ENCODE data around the gene MTRFR.

The MTRFR gene

GRCh38 chr12:123273166-123273565 lies 39.9 kb downstream of the MTRFR start:
- TF ChIP-seq SIN3A (IDR thresholded peaks at IDR 0.05; ENCODE audit: borderline replicate concordance, insufficient read depth, low read length) = no peak
- no peak for TF ChIP-seq FOXP2 (optimal IDR thresholded peaks at IDR 0.05; ENCODE audit: borderline replicate concordance, extremely low read depth, extremely low read length, insufficient read depth)
- TF ChIP-seq REST (IDR thresholded peaks at IDR 0.05; ENCODE audit: insufficient read depth in 1 of 2, low read depth in 2 of 2, low read length in 2 of 2) = no peak
- TF ChIP-seq POLR2AphosphoS5 (IDR thresholded peaks at IDR 0.05; ENCODE audit: low read depth, low read length) = no peak
- no peak for TF ChIP-seq TAF1 (IDR thresholded peaks at IDR 0.05; ENCODE audit: borderline replicate concordance, insufficient read depth, low read length)

- no peak for TF ChIP-seq REST (IDR thresholded peaks at IDR 0.05; ENCODE audit: insufficient read depth in 1 of 2, low read depth in 2 of 2, low read length in 2 of 2)
- TF ChIP-seq POLR2AphosphoS5 (IDR thresholded peaks at IDR 0.05; ENCODE audit: low read depth, low read length) = no peak
- TF ChIP-seq FOXP2 (optimal IDR thresholded peaks at IDR 0.05; ENCODE audit: borderline replicate concordance, extremely low read depth, extremely low read length, insufficient read depth) = no peak
Observed at GRCh38 chr12:123278101-123278627, 44.9 kb downstream of the MTRFR start.

- no peak for TF ChIP-seq REST (IDR thresholded peaks at IDR 0.05; ENCODE audit: insufficient read depth in 1 of 2, low read depth in 2 of 2, low read length in 2 of 2)
- no peak for TF ChIP-seq POLR2AphosphoS5 (IDR thresholded peaks at IDR 0.05; ENCODE audit: low read depth, low read length)
- no peak for TF ChIP-seq SIN3A (IDR thresholded peaks at IDR 0.05; ENCODE audit: borderline replicate concordance, insufficient read depth, low read length)
- TF ChIP-seq FOXP2 (optimal IDR thresholded peaks at IDR 0.05; ENCODE audit: borderline replicate concordance, extremely low read depth, extremely low read length, insufficient read depth) = no peak
- no peak for TF ChIP-seq TAF1 (IDR thresholded peaks at IDR 0.05; ENCODE audit: borderline replicate concordance, insufficient read depth, low read length)
Observed at GRCh38 chr12:123280971-123281370, 47.7 kb downstream of the MTRFR start.

- TF ChIP-seq POLR2AphosphoS5 (IDR thresholded peaks at IDR 0.05; ENCODE audit: low read depth, low read length) (no peak), REST (IDR thresholded peaks at IDR 0.05; ENCODE audit: insufficient read depth in 1 of 2, low read depth in 2 of 2, low read length in 2 of 2) (no peak), SIN3A (IDR thresholded peaks at IDR 0.05; ENCODE audit: borderline replicate concordance, insufficient read depth, low read length) (no peak), FOXP2 (optimal IDR thresholded peaks at IDR 0.05; ENCODE audit: borderline replicate concordance, extremely low read depth, extremely low read length, insufficient read depth) (no peak), TAF1 (IDR thresholded peaks at IDR 0.05; ENCODE audit: borderline replicate concordance, insufficient read depth, low read length) (no peak)
Observed at GRCh38 chr12:123282111-123282510, 48.9 kb downstream of the MTRFR start.

GRCh38 chr12:123283461-123283860 lies 50.2 kb downstream of the MTRFR start:
- no peak for TF ChIP-seq FOXP2 (optimal IDR thresholded peaks at IDR 0.05; ENCODE audit: borderline replicate concordance, extremely low read depth, extremely low read length, insufficient read depth)
- TF ChIP-seq POLR2AphosphoS5 (IDR thresholded peaks at IDR 0.05; ENCODE audit: low read depth, low read length) = no peak
- TF ChIP-seq TAF1 (IDR thresholded peaks at IDR 0.05; ENCODE audit: borderline replicate concordance, insufficient read depth, low read length) = no peak
- TF ChIP-seq SIN3A (IDR thresholded peaks at IDR 0.05; ENCODE audit: borderline replicate concordance, insufficient read depth, low read length) = no peak
- TF ChIP-seq REST (IDR thresholded peaks at IDR 0.05; ENCODE audit: insufficient read depth in 1 of 2, low read depth in 2 of 2, low read length in 2 of 2) = no peak

Data from PFSK-1 (cell line).